HepG2 (cell line): ENCODE results near the gene PRMT5. TPM values are rescaled to one million over a fixed set of nuclear protein-coding genes. Genes with fewer than 3 reads are reported as not detected.
A peak's percentile ranks its signal among the peaks of the same experiment; 100 is the strongest.

Experiments
- BCLAF1 ChIP-seq: fragments of 450-650 bp; IDR thresholded peaks from 2 replicates; pipeline ENCODE4 v1.6.1; 2017; ENCODE audit warnings: mild to moderate bottlenecking
- E2F5 ChIP-seq: sonication (generic); formaldehyde crosslinking; conservative IDR thresholded peaks from 2 replicates; pipeline ENCODE4 v1.4.0; 2020; ENCODE audit warnings: missing genetic modification reagents
- GZF1 ChIP-seq: sonication (generic); formaldehyde crosslinking; IDR thresholded peaks from 2 replicates; pipeline ENCODE4 v1.5.1; 2020; ENCODE audit warnings: mild to moderate bottlenecking, missing genetic modification reagents
- IKZF5 ChIP-seq: IDR thresholded peaks from 2 replicates; pipeline ENCODE4 v1.6.1; 2018; ENCODE audit warnings: missing genetic modification reagents, mild to moderate bottlenecking, missing compliant biosample characterization
- JDP2 ChIP-seq: sonication (generic); formaldehyde crosslinking; IDR thresholded peaks from 2 replicates; pipeline ENCODE4 v1.8.1; 2022; ENCODE audit warnings: missing genetic modification reagents, borderline replicate concordance
- NBN ChIP-seq: fragments of 450-650 bp; conservative IDR thresholded peaks from 2 replicates; pipeline ENCODE4 v1.6.1; 2017
- NFATC3 ChIP-seq: sonication (generic); formaldehyde crosslinking; IDR thresholded peaks from 2 replicates; pipeline ENCODE4 v1.5.1; 2020; ENCODE audit warnings: mild to moderate bottlenecking, missing genetic modification reagents
- NPAS2 ChIP-seq: sonication (generic); formaldehyde crosslinking; IDR thresholded peaks from 2 replicates; pipeline ENCODE4 v1.8.0; 2022; ENCODE audit warnings: mild to moderate bottlenecking, missing genetic modification reagents, borderline replicate concordance
- NR2C2 ChIP-seq: sonication (generic); formaldehyde crosslinking; IDR thresholded peaks from 2 replicates; pipeline ENCODE4 v1.4.0; 2020; ENCODE audit warnings: missing genetic modification reagents, mild to moderate bottlenecking, moderate library complexity, borderline replicate concordance
- POLR2A ChIP-seq, 2 experiments: IDR thresholded peaks; 2 replicates each; pipeline ENCODE4 v1.6.1; 2011; ENCODE audit warnings: low read depth in 2 of 2, low read length in 2 of 2, mild to moderate bottlenecking in 1 of 2, moderate library complexity in 1 of 2; ENCODE audit not compliant: insufficient read depth in 1 of 2
- TERF1 ChIP-seq: sonication (generic); formaldehyde crosslinking; IDR thresholded peaks from 2 replicates; pipeline ENCODE4 v1.8.0; 2022; ENCODE audit warnings: mild to moderate bottlenecking, missing genetic modification reagents, moderate library complexity
- ZFP62 ChIP-seq: sonication (generic); formaldehyde crosslinking; IDR thresholded peaks from 2 replicates; pipeline ENCODE4 v1.4.0; 2020; ENCODE audit warnings: missing genetic modification reagents
- ZNF253 ChIP-seq: sonication (generic); formaldehyde crosslinking; IDR thresholded peaks from 2 replicates; pipeline ENCODE4 v1.8.0; 2022; ENCODE audit warnings: mild to moderate bottlenecking, missing genetic modification reagents, borderline replicate concordance
- ZNF512 ChIP-seq: sonication (generic); formaldehyde crosslinking; IDR thresholded peaks from 2 replicates; pipeline ENCODE4 v1.4.0; 2020; ENCODE audit warnings: mild to moderate bottlenecking, missing genetic modification reagents
- ZNF574 ChIP-seq: sonication (generic); formaldehyde crosslinking; IDR thresholded peaks from 2 replicates; pipeline ENCODE4 v1.4.0; 2020; ENCODE audit warnings: missing genetic modification reagents
- ZNF678 ChIP-seq: sonication (generic); formaldehyde crosslinking; IDR thresholded peaks from 2 replicates; pipeline ENCODE4 v1.4.0; 2020; ENCODE audit warnings: mild to moderate bottlenecking, missing genetic modification reagents
- ZNF749 ChIP-seq: sonication (generic); formaldehyde crosslinking; IDR thresholded peaks from 2 replicates; pipeline ENCODE4 v1.8.0; 2022; ENCODE audit warnings: mild to moderate bottlenecking, missing genetic modification reagents, moderate library complexity, borderline replicate concordance
- ZNF790 ChIP-seq: sonication (generic); formaldehyde crosslinking; IDR thresholded peaks from 2 replicates; pipeline ENCODE4 v1.8.0; 2022; ENCODE audit warnings: missing genetic modification reagents, mild to moderate bottlenecking, borderline replicate concordance
- polyA plus RNA-seq, 8 experiments: library from polyadenylated mRNA; depleted of rRNA in 3 of 8; stranded (reverse) in 7 of 8; unstranded in 1 of 8; fragments of >200 nt; fragmentation: Illumina TruSeq in 4 of 8; extraction: Trizol in 4 of 8; gene quantifications; 2 replicates each; pipeline versions ENCODE4 v1.2.1 to v1.2.3, GENCODE V29; 2011 to 2016; ENCODE audit warnings: low read depth in 4 of 8, missing spikeins in 1 of 8, mixed read lengths in 1 of 8; ENCODE audit not compliant: insufficient read depth in 1 of 8
- total RNA-seq, 5 experiments: library from RNA; depleted of rRNA; stranded (reverse); fragments of >200 nt; fragmentation: Illumina TruSeq; extraction: Trizol; gene quantifications; 2 replicates each; pipeline ENCODE4 v1.2.3, GENCODE V29; 2016; ENCODE audit warnings: low read depth in 1 of 5

The PRMT5 gene
- total and polyA plus RNA-seq, 2 of the 13 experiments (the other 11 are each of a cell fraction or from before 2014, with no cell fraction given) = 210 to 354 TPM

GRCh38 chr14:22928237-22929103 lies 706 bp downstream of the PRMT5 start (continued):
- TF ChIP-seq E2F5 = no peak
- no peak for TF ChIP-seq NFATC3
- peak; percentile 88 for TF ChIP-seq ZNF512 (CRISPR knock-in tag)
- no peak for TF ChIP-seq TERF1 (CRISPR knock-in tag)
- peak; percentile 65; the same call in 1 of the 2 replicates for TF ChIP-seq ZNF678 (CRISPR knock-in tag)
- TF ChIP-seq ZNF749 (CRISPR knock-in tag) = 0 out of 2 replicates have a peak, but pooled peaks have one; percentile 21
- no peak for TF ChIP-seq JDP2 (CRISPR knock-in tag)
- TF ChIP-seq NPAS2 (CRISPR knock-in tag) = no peak
- TF ChIP-seq ZNF574 (CRISPR knock-in tag) = no peak
- no peak for TF ChIP-seq ZNF790 (CRISPR knock-in tag)
- no peak for TF ChIP-seq IKZF5 (CRISPR knock-in tag)
- TF ChIP-seq ZNF253 = 0 out of 2 replicates have a peak, but pooled peaks have one; percentile 82
- no peak for TF ChIP-seq ZFP62 (CRISPR knock-in tag)
- peak in 1 of 2 experiments; percentile 30; a peak in 2 of 4 replicates for TF ChIP-seq POLR2A (IDR thresholded peaks at IDR 0.05; ENCODE audit: insufficient read depth in 1 of 2, low read depth in 2 of 2, low read length in 2 of 2)
- TF ChIP-seq NBN = no peak
- peak; percentile 6; the same call in 1 of the 2 replicates for TF ChIP-seq NR2C2 (CRISPR knock-in tag)
- no peak for TF ChIP-seq BCLAF1
- TF ChIP-seq GZF1 (CRISPR knock-in tag) = 0 out of 2 replicates have a peak, but pooled peaks have one; percentile 0
